Right lobe of liver (tissue), 4 donors: Measurements from ENCODE around the gene ZCCHC17.

ENCODE experiments used
- POLR2A ChIP-seq: fragments of 450-650 bp; IDR thresholded peaks from one replicate; pipeline ENCODE4 v1.6.1; 2017; ENCODE audit warnings: antibody characterized with exemption, mild to moderate bottlenecking
- TF ChIP-seq, protein P1 (sequence below), 4 donors: fragments of 200-600 bp in 3 of 4; fragments of 450-650 bp in 1 of 4; IDR thresholded peaks; one replicate each; pipeline versions ENCODE4 v1.5.1 to v1.8.0; 2016 to 2022; ENCODE audit warnings: antibody characterized with exemption in 4 of 4, mild to moderate bottlenecking in 2 of 4
- donor health status: DM: no; HTN: no; CAD: no.
- donor health status: DM: no; HTN: no; CAD: no.
- donor health status: DM: no; HTN: yes; CAD: no.

GRCh38 chr1:31370565-31370964 is 73.7 kb downstream of the ZCCHC17 start:
- TF ChIP-seq, protein P1, sequence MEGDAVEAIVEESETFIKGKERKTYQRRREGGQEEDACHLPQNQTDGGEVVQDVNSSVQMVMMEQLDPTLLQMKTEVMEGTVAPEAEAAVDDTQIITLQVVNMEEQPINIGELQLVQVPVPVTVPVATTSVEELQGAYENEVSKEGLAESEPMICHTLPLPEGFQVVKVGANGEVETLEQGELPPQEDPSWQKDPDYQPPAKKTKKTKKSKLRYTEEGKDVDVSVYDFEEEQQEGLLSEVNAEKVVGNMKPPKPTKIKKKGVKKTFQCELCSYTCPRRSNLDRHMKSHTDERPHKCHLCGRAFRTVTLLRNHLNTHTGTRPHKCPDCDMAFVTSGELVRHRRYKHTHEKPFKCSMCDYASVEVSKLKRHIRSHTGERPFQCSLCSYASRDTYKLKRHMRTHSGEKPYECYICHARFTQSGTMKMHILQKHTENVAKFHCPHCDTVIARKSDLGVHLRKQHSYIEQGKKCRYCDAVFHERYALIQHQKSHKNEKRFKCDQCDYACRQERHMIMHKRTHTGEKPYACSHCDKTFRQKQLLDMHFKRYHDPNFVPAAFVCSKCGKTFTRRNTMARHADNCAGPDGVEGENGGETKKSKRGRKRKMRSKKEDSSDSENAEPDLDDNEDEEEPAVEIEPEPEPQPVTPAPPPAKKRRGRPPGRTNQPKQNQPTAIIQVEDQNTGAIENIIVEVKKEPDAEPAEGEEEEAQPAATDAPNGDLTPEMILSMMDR (IDR thresholded peaks at IDR 0.05), result no peak
- TF ChIP-seq POLR2A, result no peak
